SW480 (cell line): ENCODE results near the gene CFAP299.
"Not testable (repeated sequence)": the region's sequence is repeated elsewhere in the genome, so short reads cannot be mapped to it uniquely, and the experiment has no call there.

Source experiments
- DNase-seq: peaks from one replicate; pipeline ENCODE4 v3.0.0-alpha.2; 2016; ENCODE audit warnings: low spot score

The CFAP299 gene

DNA sequence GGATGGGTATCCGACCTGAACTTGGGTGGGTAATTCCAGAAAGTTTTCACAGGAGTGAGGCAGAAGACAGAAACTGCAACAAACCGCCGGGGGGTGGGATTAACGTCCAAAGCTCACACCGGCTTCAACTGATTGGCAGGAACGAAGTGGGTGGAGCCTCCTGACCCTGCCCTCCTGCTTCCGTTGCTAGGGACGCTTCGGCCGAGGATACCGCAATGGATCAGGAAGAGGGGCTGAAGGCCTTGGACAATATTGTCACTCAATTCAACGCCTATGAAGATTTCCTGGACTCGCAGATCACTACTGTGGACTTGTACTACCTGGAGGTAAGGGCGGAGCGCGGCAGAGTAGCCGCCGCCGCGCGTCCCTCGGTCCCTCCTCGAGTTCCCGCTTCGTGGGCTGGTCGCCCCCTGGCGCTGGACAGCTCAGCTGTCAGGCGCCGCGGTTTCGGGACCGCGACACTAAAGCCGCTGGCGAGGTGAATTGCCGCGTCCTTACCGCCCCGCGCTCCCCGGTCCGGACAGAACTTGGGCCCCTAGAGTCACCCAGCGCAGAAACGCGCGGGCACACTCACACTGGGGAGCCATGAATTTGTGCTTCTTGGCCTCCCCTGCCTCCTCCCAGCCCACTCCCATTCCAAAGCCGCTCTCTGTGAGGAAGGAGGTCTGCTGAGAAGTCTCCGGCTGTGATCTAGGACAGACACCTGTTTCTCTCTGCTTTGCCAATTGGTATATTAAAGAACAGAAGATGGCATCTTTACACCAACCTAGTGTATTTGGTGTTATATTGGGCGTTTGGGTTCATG is at the start of gene CFAP299:
CFAP299 (plus strand) TSS at position 177 of the 805 bp plus-strand sequence.
- peak; percentile 79 for DNase-seq

DNA sequence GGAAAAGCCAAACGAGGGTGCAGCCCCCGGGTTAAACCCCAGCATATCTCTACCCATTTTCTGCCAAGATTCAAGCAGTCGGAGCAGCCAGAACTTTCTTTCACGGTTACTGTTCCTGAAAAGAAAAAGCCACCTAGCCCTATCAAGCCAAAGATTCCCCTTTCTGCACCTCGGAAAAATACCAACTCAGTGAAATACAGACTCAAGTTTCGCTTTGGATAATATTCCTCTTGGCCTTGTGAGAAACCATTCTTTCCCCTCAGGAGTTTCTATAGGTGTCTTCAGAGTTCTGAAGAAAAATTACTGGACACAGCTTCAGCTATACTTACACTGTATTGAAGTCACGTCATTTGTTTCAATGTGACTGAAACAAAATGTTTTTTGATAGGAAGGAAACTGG is 49.1 kb upstream of the CFAP299 start:
- DNase-seq, result no peak

DNA sequence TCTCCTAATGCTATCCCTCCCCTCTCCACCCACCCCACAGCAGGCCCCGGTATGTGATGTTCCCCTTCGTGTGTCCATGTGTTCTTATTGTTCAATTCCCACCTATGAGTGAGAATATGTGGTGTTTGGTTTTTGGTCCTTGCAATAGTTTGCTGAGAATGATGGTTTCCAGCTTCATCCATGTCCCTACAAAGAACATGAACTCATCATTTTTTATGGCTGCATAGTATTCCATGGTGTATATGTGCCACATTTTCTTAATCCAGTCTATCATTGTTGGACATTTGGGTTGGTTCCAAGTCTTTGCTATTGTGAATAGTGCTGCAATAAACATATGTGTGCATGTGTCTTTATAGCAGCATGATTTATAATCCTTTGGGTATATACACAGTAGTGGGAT is 44.9 kb upstream of the CFAP299 start:
- DNase-seq, result not testable (repeated sequence)

- no peak for DNase-seq
Observed at GRCh38 chr4:80294206-80294605, 41.3 kb upstream of the CFAP299 start.

DNA sequence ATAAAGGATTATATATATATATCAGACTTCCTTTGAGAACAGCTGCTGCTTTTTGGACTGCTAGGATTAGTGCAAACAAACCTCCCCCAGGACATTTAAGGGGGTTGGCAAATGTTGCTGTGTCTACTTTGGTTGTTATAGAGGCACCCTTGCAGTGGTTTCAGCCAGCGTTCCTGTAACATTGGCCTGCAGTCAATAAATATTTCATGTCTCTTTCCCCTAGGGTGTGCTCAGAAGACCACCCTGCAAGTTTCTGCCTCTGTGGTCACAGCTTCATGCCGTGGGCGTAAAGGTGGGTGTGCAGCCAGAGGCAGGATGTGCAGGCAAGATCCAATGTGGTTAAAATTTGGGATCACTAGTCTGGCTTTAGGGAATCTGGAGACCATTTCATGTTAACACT is 40.2 kb upstream of the CFAP299 start:
- no peak for DNase-seq

GRCh38 chr4:80295826-80296225 is 39.7 kb upstream of the CFAP299 start:
- no peak for DNase-seq

GRCh38 chr4:80301884-80302283 is 33.6 kb upstream of the CFAP299 start:
- DNase-seq, result no peak

DNA sequence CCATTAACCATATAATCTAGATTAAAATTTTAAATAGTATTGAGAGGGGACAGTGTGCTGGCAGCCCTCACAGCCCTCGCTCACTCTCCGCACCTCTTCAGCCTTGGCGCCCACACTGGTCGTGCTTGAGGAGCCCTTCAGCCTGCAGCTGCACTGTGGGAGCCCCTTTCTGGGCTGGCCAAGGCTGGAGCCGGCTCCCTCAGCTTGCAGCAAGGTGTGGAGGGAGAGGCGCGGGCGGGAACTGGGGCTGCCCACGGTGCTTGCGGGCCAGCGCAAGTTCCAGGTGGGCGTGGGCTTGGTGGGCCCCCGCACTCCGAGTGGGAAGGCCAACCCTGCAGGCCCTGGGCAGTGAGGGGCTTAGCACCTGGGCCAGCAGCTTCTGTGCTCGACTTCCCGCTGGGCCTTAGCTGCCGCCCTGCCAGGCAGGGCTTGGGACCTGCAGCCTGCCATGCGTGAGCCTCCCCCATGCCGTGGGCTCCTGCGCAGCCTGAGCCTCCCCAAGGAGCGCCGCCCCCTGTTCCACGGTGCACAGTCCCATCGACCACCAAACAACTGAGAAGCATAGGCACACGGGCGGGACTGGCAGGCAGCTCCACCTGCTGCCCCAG is 32.8 kb upstream of the CFAP299 start:
- no peak for DNase-seq

GRCh38 chr4:80305466-80305865 is 30.1 kb upstream of the CFAP299 start:
- DNase-seq, result no peak

DNA sequence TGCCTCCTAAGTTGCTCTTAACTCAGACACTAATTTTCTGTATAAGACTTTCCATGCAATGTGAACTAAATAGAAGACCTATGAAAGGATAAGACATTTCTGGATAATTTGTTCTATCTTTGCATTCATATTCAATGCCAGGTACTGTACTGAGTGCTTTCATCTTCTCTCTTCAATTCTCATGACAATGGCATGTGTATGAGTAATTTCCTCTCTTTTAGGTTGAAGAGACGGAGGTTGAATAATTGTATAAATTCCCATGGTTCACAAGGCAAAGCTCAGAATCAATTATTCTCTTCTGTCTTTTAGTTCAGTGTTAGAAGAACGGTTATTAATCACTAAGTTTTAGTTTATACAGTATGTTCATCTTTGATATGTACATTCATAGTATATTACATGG is 29.3 kb upstream of the CFAP299 start:
- no peak for DNase-seq

DNA sequence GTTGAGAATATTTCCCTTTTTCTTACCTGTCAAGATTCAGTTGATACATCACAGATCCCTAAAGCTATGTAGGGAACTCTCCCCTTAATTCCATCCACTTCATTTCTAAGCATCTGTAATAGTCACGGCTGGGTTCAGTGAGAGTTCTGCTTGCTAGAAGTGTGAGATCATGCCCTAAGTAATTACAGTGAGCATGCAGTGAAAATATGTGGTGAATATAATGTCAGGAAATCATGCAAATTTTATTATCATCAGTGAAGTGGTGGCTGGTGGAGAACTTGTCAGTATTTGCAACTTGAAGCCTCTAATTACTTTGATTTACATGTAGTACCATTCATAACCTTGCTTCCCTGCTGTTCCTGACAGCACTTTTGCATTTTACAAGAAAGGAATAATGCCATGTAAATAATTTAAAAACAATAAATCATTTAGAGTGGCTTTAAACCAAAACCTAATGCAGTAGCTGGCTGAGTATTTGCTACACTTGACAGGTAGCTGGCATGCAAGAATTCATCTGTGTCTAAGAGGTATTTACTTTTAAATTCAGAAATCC is 28.3 kb upstream of the CFAP299 start:
- no peak for DNase-seq

DNA sequence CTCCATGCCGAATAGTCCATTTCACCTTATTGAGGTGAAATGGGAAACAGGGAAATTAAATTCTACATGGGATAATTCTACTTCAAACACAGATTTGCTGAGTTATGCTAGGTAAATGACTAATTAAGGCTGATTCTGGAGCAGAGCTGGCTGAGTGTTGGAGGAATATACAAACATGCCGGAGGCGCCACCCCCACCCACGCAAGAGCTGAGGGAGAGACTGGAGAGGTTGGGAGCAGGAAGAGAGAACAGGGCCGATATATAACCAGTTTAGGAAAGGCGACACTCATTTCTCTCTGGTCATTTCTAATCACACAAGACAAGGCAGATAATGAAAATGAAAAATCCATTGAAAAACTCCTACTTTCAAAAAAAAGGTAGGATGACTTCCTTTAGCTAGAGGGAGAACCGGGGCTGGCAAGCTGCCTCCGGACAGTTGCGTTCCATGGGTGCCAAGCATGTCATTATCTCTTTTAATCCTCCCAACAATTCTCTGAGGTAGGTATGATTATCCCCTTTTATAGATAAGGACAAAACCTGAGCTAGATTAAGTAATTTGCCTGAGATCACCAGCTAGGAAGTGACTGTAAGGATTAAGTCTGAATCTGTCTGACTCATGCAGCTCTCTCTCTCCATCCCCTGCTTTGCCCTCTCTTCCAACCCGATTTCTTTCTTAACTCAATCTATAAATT is 27.6 kb upstream of the CFAP299 start:
- no peak for DNase-seq

DNA sequence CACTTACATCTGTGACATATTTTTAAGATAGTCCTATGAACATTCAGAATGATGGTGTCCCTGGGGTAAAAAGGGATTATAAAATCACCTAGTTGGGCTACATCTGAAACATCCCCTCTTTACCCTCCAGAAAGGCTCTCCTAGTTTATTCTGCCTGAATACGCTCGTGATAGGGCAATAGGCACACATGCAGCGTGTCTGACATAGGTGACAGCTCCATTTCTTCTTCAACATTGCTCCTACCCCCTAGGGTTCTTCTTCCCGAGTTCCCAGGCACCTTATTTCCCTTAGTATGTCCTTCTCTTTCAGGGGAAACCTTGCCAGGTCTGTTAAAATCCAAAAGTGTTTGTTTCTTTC is 27.1 kb upstream of the CFAP299 start:
- DNase-seq, result no peak

GRCh38 chr4:80309294-80310004 is 26.1 kb upstream of the CFAP299 start:
- no peak for DNase-seq

GRCh38 chr4:80311130-80311529 is 24.4 kb upstream of the CFAP299 start:
- DNase-seq, result no peak

DNA sequence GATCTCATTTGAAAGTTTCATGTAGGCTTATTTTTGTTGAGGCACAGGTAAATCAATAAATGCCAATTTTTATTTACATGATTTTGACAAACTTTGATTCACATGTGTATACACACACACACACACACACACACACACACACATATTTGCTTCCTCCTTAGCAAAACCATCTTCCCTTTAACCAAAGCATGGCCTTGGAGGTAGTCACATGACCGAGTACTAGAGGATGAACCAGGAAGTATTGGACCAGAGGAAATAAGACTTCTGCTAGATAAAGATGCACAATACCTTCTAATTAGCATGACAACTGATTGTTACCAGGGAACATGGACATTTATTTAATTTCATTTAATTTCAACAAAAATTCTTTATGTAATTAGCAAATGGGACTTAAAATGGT is 23.4 kb upstream of the CFAP299 start:
- DNase-seq, result no peak

- DNase-seq, result no peak
Observed at GRCh38 chr4:80313627-80314026, 21.9 kb upstream of the CFAP299 start.

DNA sequence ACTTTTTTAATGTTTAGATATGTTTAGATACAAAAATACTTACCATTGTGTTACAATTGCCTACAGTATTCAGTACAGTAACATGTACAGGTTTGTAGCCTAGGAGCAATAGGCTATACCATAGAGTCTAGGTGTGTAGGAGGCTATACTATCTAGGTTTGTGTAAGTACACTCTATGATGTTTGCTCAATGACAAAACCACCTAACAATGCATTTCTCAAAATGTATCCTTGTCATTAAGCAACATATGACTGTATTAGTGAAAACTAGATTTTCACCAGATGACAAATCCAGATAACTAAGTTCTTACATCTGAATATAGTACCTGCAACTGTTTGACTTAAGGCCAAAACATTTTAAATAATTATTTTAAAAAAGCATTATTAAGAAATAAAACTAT is 19.7 kb upstream of the CFAP299 start:
- not testable (repeated sequence) for DNase-seq

- no peak for DNase-seq
Observed at GRCh38 chr4:80321341-80321740, 14.2 kb upstream of the CFAP299 start.

DNA sequence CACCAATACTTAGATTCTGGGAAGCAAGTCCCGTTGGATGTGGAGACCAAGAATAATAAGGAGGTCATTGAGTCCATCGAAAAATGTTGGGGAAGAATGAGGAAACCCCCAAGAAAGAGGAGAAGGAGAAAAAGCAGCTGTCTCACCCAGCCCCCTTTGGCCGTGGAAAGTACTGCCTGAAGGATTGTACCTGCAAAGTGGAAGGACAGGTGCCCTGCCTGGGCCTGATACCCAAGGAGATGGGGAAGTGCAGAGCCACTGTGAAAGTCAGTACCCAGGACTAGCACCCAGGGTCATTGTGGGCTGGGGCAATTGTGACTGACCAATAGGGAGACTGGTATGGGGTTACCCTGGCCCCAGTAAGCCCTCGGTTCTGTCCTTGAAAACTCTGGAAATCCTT is 13.8 kb upstream of the CFAP299 start:
- no peak for DNase-seq

DNA sequence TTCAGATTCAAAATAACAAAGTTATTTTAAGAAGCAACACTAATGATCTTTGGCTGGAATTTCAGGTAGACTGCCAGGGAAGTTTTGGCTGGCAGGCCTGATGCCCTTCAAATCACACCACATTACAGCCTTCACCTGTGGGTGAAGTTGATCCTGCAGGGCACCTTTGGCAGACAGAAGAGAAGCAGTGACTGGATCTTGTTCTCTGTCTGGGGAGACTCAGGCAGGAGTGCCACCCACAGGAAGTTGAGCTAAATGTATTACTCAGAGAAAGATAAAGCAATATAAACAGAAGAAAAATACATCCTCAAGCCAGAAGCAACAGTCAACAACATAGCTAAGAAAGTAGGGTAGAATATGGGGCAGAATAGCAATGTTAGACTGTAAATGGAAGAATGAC is 12.8 kb upstream of the CFAP299 start:
- DNase-seq, result no peak

GRCh38 chr4:80324171-80324570 is 11.4 kb upstream of the CFAP299 start:
- no peak for DNase-seq
